AG04450 (cell line): ENCODE results near the gene STX16. TPM values are rescaled to one million over a fixed set of nuclear protein-coding genes. Genes with fewer than 3 reads are reported as not detected.

Experiments used
- CTCF ChIA-PET: fragments of 300-600, 350-600 bp; formaldehyde crosslinking; extraction: SDS; loops from one replicate; lab custom pipeline; 2022; ENCODE audit warnings: antibody characterized with exemption, inconsistent platforms; lab: Charles Lee
- POLR2A ChIA-PET: fragments of 350-600 bp; formaldehyde crosslinking; extraction: SDS; loops from one replicate; lab custom pipeline; 2021; ENCODE audit warnings: antibody characterized with exemption, inconsistent platforms; lab: Yijun Ruan, JAX
- DNase-seq: peaks from one replicate; pipeline ENCODE4 v3.0.0-alpha.2; 2011; ENCODE audit warnings: low read depth, low spot score
- H3K27ac ChIP-seq: one replicate; pipeline ENCODE4 v1.5.1; 2012; ENCODE audit warnings: low read depth, low read length, control low read depth
- H3K27me3 ChIP-seq: one replicate; pipeline ENCODE4 v1.6.0; 2012; ENCODE audit warnings: low read length; ENCODE audit not compliant: control insufficient read depth, insufficient read depth
- H3K4me3 ChIP-seq: 2 replicates; pipeline ENCODE4 v1.5.1; 2011; ENCODE audit warnings: mild to moderate bottlenecking, low read depth, low read length, control low read depth
- H3K9me3 ChIP-seq: 2 replicates; pipeline ENCODE4 v1.5.1; 2012; ENCODE audit warnings: low read length; ENCODE audit not compliant: control insufficient read depth, insufficient read depth
- CTCF ChIP-seq: IDR thresholded peaks from 2 replicates; pipeline ENCODE4 v1.5.1; 2011; ENCODE audit warnings: low read depth, low read length, control low read depth, inconsistent platforms
- polyA plus RNA-seq: library from polyadenylated mRNA; depleted of rRNA; stranded (reverse); fragments of >200 nt; gene quantifications from 2 replicates; pipeline ENCODE4 v1.2.3, GENCODE V29; 2011

Gene STX16
- polyA plus RNA-seq, 1 experiment = 51.9 TPM

GRCh38 chr20:58688414-58688813 is 37.3 kb downstream of the STX16 start:
- CTCF ChIA-PET = no interaction called here
- Histone ChIP-seq H3K9me3 (no peaks in the 10 kb centered on the region; the same call in 1 of the 2 replicates), H3K27me3 (no peaks in the 10 kb centered on the region), H3K27ac (no peak overlapping the region), H3K4me3 (no peak overlapping the region)
- POLR2A ChIA-PET = no interaction called here
- no peak for TF ChIP-seq CTCF
- no peak for DNase-seq

GRCh38 chr20:58688840-58689239 is 37.8 kb downstream of the STX16 start:
- Histone ChIP-seq H3K27me3 (no peaks in the 10 kb centered on the region), H3K9me3 (no peaks in the 10 kb centered on the region; the same call in 1 of the 2 replicates), H3K27ac (no peak overlapping the region), H3K4me3 (no peak overlapping the region)
- ChIA-PET CTCF (no interaction called here), POLR2A (interaction anchor here (0.6 kb wide), 1 partner anchor 615 kb away, joined by 3 read pairs; no protein-coding TSS in a partner anchor)
- TF ChIP-seq CTCF = no peak
- DNase-seq = no peak

- ChIA-PET POLR2A (interaction anchor here (0.6 to 0.7 kb wide), 2 partner anchors 25 to 176 kb away, joined by 6 to 8 read pairs; no protein-coding TSS in a partner anchor), CTCF (interaction anchor here (0.6 to 0.7 kb wide), 3 partner anchors 46 to 448 kb away, joined by 3 to 4 read pairs (median 3); no protein-coding TSS in a partner anchor)
- no peak for TF ChIP-seq CTCF
- DNase-seq = no peak
- no peak overlapping the region for H3K4me3 ChIP-seq
- no peak overlapping the region for H3K27ac ChIP-seq
- H3K9me3 ChIP-seq = peaks cover 6% of the 10 kb centered on the region; the same call in 1 of the 2 replicates
- H3K27me3 ChIP-seq = no peaks in the 10 kb centered on the region
Observed at GRCh38 chr20:58690396-58691135, 39.5 kb downstream of the STX16 start.

- H3K27ac ChIP-seq = peak overlapping the region; percentile 31
- TF ChIP-seq CTCF = no peak
- H3K4me3 ChIP-seq = no peak overlapping the region
- POLR2A ChIA-PET = interaction anchor here (1.0 kb wide), 1 partner anchor 41 kb away, joined by 5 read pairs; the partner anchor contains the start of gene STX16
- H3K27me3 ChIP-seq = no peaks in the 10 kb centered on the region
- peaks cover 6% of the 10 kb centered on the region; the same call in 1 of the 2 replicates for H3K9me3 ChIP-seq
- CTCF ChIA-PET = interaction anchor here (0.7 to 1.1 kb wide), 3 partner anchors 12 to 462 kb away, joined by 3 to 6 read pairs (median 4); no protein-coding TSS in a partner anchor
- DNase-seq = no peak
Observed at GRCh38 chr20:58691773-58692578, 40.9 kb downstream of the STX16 start.
